PC-3 (cell line): ENCODE results near the gene FAM228B. TPM values are rescaled to one million over a fixed set of nuclear protein-coding genes. Genes with fewer than 3 reads are reported as not detected.
"Not testable (repeated sequence)": the region's sequence is repeated elsewhere in the genome, so short reads cannot be mapped to it uniquely, and the experiment has no call there.

Source experiments
- ATAC-seq: fragments of 200-7000 bp; cut with Tn5 transposase; 2 replicates; pipeline ENCODE4 v1.9.1; 2020; ENCODE audit warnings: mild to moderate bottlenecking, moderate library complexity
- BruUV-seq: library from RNA; stranded (reverse); fragments of 400-500 nt; replicated peaks from 2 replicates; lab custom pipeline; 2021; lab: Mats Ljungman, UMichigan
- CTCF ChIA-PET: fragments of 300-600 bp; sonication (Branson Sonifier 250); formaldehyde crosslinking; loops from one replicate; lab custom pipeline; 2022; ENCODE audit warnings: antibody characterized with exemption; lab: Charles Lee
- POLR2A ChIA-PET: fragments of 300-600 bp; sonication (Branson Sonifier 250); formaldehyde crosslinking; loops from one replicate; lab custom pipeline; 2022; ENCODE audit warnings: antibody characterized with exemption; ENCODE audit not compliant: unreplicated experiment; lab: Charles Lee
- DNase-seq: peaks from one replicate; pipeline ENCODE4 v3.0.0-alpha.2; 2015
- H2AFZ ChIP-seq: fragments of 300-600 bp; sonication (generic); 2 replicates; pipeline ENCODE4 v1.6.0; 2016; ENCODE audit warnings: antibody characterized with exemption, low read length
- H3F3A ChIP-seq: fragments of 300-600 bp; sonication (generic); one replicate; pipeline ENCODE4 v1.6.0; 2017; ENCODE audit warnings: antibody characterized with exemption, low read length, control low read depth, mild to moderate bottlenecking; ENCODE audit not compliant: unreplicated experiment
- H3K27ac ChIP-seq: fragments of 300-600 bp; sonication (generic); 2 replicates; pipeline ENCODE4 v1.5.1; 2016; ENCODE audit warnings: mild to moderate bottlenecking, low read length
- H3K27me3 ChIP-seq: fragments of 300-600 bp; sonication (generic); 2 replicates; pipeline ENCODE4 v1.6.1; 2016; ENCODE audit warnings: low read length, mixed read lengths
- H3K36me3 ChIP-seq: fragments of 300-600 bp; sonication (generic); 2 replicates; pipeline ENCODE4 v1.6.1; 2016; ENCODE audit warnings: low read depth, mixed run types, low read length, mixed read lengths
- H3K4me1 ChIP-seq: fragments of 300-600 bp; sonication (generic); 2 replicates; pipeline ENCODE4 v1.5.1; 2016; ENCODE audit warnings: low read length; ENCODE audit not compliant: insufficient read depth
- H3K4me2 ChIP-seq: fragments of 300-600 bp; sonication (generic); 2 replicates; pipeline ENCODE4 v1.6.0; 2016; ENCODE audit warnings: low read length
- H3K4me3 ChIP-seq: fragments of 300-600 bp; sonication (generic); 2 replicates; pipeline ENCODE4 v1.5.1; 2016; ENCODE audit warnings: mild to moderate bottlenecking, low read length, mixed read lengths
- H3K79me2 ChIP-seq: fragments of 300-600 bp; sonication (generic); 2 replicates; pipeline ENCODE4 v1.6.1; 2017; ENCODE audit warnings: low read length, mixed read lengths
- H3K9ac ChIP-seq: fragments of 300-600 bp; sonication (generic); 2 replicates; pipeline ENCODE4 v1.6.0; 2016; ENCODE audit warnings: mild to moderate bottlenecking, low read length
- H3K9me2 ChIP-seq: fragments of 300-600 bp; sonication (generic); replicated peaks from 2 replicates; pipeline ENCODE4 v1.6.1; 2016; ENCODE audit warnings: mixed run types, low read length, mixed read lengths
- H3K9me3 ChIP-seq: fragments of 300-600 bp; sonication (generic); 2 replicates; pipeline ENCODE4 v1.6.1; 2016; ENCODE audit warnings: low read length, mixed read lengths
- H4K20me1 ChIP-seq: fragments of 300-600 bp; sonication (generic); 2 replicates; pipeline ENCODE4 v1.6.1; 2016; ENCODE audit warnings: low read length, mixed read lengths
- EZH2 ChIP-seq: fragments of 300-600 bp; sonication (generic); IDR thresholded peaks from one replicate; pipeline ENCODE4 v1.6.1; 2017; ENCODE audit warnings: antibody characterized with exemption, mild to moderate bottlenecking, low read length; ENCODE audit not compliant: unreplicated experiment
- EZH2phosphoT487 ChIP-seq: fragments of 300-600 bp; sonication (generic); IDR thresholded peaks from 2 replicates; pipeline ENCODE4 v1.6.1; 2018; ENCODE audit warnings: mild to moderate bottlenecking, antibody characterized with exemption, low read length, borderline replicate concordance
- intact Hi-C: fragments of 100-400 bp; cut with micrococcal nuclease; formaldehyde crosslinking; loops from 2 replicates; pipeline ENCODE4 v1.9.0; 2023
- total RNA-seq: library from RNA; depleted of rRNA; stranded (reverse); fragments of >200 nt; gene quantifications from 2 replicates; pipeline ENCODE4 v1.2.3, GENCODE V29; 2014
- TF ChIP-seq, protein P1 (sequence below): fragments of 300-600 bp; sonication (generic); conservative IDR thresholded peaks from 2 replicates; pipeline ENCODE4 v1.5.1; 2017; ENCODE audit warnings: antibody characterized with exemption, low read depth, mild to moderate bottlenecking, low read length

FAM228B gene
- total RNA-seq, 1 experiment from 2014 or later: 4.5 TPM

DNA sequence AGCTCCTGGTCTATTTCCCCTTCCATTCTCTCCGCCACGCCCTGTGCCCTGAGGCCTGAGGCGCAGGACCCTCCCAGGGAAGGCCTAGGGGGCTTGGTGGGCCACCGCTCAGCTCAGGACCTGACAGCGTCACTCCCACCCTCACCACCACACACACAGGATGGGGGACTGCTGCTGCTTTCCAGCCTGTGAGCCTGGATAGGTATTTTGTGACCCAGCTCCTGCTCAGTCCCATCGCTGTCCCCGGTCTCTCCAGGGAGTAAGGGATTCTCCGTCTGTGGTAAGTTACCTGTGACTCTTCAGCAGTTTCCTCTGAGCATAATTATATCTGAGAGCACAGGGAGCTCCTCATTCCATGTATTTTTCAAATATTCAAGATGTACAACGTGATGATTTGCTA lies 67.9 kb downstream of the FAM228B start:
- Histone ChIP-seq H3K4me2 (no peak overlapping the region), H3K4me3 (no peak overlapping the region), H3K79me2 (no peaks in the 10 kb centered on the region), H3K9me2 (no peaks in the 10 kb centered on the region), H3K9ac (no peak overlapping the region), H3K27ac (no peak overlapping the region), H2AFZ (no peak overlapping the region), H3K4me1 (no peaks in the 10 kb centered on the region), H3K9me3 (no peaks in the 10 kb centered on the region), H4K20me1 (no peaks in the 10 kb centered on the region), H3F3A (no peaks in the 10 kb centered on the region), H3K36me3 (no peaks in the 10 kb centered on the region), H3K27me3 (no peaks in the 10 kb centered on the region)
- no peak for DNase-seq
- ChIA-PET POLR2A (no interaction called here), CTCF (no interaction called here)
- no TSS peak for BruUV-seq
- intact Hi-C loops: no loop called here
- ATAC-seq: no peak
- TF ChIP-seq EZH2phosphoT487: no peak
- TF ChIP-seq, protein P1, sequence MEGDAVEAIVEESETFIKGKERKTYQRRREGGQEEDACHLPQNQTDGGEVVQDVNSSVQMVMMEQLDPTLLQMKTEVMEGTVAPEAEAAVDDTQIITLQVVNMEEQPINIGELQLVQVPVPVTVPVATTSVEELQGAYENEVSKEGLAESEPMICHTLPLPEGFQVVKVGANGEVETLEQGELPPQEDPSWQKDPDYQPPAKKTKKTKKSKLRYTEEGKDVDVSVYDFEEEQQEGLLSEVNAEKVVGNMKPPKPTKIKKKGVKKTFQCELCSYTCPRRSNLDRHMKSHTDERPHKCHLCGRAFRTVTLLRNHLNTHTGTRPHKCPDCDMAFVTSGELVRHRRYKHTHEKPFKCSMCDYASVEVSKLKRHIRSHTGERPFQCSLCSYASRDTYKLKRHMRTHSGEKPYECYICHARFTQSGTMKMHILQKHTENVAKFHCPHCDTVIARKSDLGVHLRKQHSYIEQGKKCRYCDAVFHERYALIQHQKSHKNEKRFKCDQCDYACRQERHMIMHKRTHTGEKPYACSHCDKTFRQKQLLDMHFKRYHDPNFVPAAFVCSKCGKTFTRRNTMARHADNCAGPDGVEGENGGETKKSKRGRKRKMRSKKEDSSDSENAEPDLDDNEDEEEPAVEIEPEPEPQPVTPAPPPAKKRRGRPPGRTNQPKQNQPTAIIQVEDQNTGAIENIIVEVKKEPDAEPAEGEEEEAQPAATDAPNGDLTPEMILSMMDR: no peak
- TF ChIP-seq EZH2: no peak

DNA sequence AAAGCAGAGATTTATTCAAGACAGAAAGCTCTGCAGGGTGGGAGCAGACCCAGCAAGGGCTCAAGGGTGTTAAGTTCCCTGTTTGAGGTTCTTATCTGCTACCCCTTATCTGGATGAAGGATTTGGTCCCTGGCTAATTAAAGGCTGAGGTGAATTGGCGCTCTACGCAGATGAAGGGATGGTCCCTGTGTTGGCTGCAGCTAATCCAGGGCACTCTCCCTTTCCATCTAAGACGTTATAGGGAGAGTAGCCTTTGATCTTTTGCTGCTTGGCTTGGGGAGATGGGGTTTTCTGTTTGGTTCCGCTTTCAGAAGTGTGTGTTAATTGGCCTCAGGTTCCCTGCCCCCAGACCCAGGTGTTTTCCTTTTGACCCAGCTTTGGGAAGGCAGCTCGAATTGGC lies 68.6 kb downstream of the FAM228B start:
- no peaks in the 10 kb centered on the region for H3K27me3 ChIP-seq
- H3K9ac ChIP-seq: no peak overlapping the region
- H3F3A ChIP-seq: no peaks in the 10 kb centered on the region
- DNase-seq: no peak
- ChIA-PET POLR2A (no interaction called here), CTCF (no interaction called here)
- H3K4me3 ChIP-seq: no peak overlapping the region
- TF ChIP-seq EZH2phosphoT487 (no peak), EZH2 (no peak)
- TF ChIP-seq, protein P1: no peak
- no peaks in the 10 kb centered on the region for H3K9me2 ChIP-seq
- H3K4me2 ChIP-seq: no peak overlapping the region
- no peaks in the 10 kb centered on the region for H3K4me1 ChIP-seq
- H3K36me3 ChIP-seq: no peaks in the 10 kb centered on the region
- no peak for ATAC-seq
- no peak overlapping the region for H3K27ac ChIP-seq
- no peak overlapping the region for H2AFZ ChIP-seq
- intact Hi-C loops: no loop called here
- no TSS peak for BruUV-seq
- H3K79me2 ChIP-seq: no peaks in the 10 kb centered on the region
- H3K9me3 ChIP-seq: no peaks in the 10 kb centered on the region
- H4K20me1 ChIP-seq: no peaks in the 10 kb centered on the region

DNA sequence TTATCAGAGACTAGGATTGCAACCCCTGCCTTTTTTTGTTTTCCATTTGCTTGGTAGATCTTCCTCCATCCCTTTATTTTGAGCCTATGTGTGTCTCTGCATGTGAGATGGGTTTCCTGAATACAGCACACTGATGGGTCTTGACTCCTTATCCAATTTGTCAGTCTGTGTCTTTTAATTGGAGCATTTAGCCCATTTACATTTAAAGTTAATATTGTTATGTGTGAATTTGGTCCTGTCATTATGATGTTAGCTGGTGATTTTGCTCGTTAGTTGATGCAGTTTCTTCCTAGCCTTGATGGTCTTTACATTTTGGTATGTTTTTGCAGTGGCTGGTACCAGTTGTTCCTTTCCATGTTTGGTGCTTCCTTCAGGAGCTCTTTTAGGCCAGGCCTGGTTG lies 73.9 kb downstream of the FAM228B start:
- H3K79me2 ChIP-seq, POLR2A ChIA-PET, BruUV-seq: not testable (repeated sequence)

More for the DNA sequence above, 73.9 kb downstream of the FAM228B start:
- CTCF ChIA-PET, H3K9me3 ChIP-seq, H3K9me2 ChIP-seq, DNase-seq, H3K4me2 ChIP-seq, H3K36me3 ChIP-seq, H3K27me3 ChIP-seq, ATAC-seq, H3K4me1 ChIP-seq, H3K4me3 ChIP-seq, H4K20me1 ChIP-seq, H3F3A ChIP-seq, H3K9ac ChIP-seq, intact Hi-C loops, H2AFZ ChIP-seq, H3K27ac ChIP-seq: not testable (repeated sequence)
